Suppressor macrophage treated with lipopolysaccharide for 4 hours (primary cell): ENCODE data around the gene OLFM1.

Experiments used
- DNase-seq: peaks from one replicate; pipeline ENCODE4 v3.0.0-alpha.2; 2020

Gene OLFM1

DNA sequence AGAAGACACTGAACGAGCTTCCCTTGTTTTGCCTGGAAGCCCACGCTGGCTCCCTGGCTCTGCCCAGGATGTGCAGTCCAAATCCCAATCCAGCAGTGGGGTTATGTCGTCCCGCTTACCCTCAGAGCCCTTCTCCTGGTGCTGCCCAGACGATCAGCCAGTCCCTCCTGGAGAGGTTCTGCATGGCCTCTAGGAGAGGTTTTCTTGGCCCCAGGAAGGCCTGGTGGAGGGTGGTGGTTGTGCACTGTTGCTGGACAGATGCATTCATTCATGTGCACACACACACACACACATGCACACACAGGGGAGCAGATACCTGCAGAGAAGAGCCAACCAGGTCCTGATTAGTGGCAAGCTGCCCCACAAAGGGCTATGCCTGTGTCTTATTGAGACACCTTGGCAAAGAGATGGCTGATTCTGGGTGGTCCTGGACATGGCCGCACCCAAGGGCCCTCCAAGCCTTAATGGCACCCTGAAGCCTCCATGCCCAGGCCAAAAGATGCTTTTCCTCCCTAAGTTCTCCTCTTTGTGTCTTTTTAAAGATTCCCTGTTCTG lies 10.5 kb upstream of the OLFM1 start:
- no peak for DNase-seq

DNA sequence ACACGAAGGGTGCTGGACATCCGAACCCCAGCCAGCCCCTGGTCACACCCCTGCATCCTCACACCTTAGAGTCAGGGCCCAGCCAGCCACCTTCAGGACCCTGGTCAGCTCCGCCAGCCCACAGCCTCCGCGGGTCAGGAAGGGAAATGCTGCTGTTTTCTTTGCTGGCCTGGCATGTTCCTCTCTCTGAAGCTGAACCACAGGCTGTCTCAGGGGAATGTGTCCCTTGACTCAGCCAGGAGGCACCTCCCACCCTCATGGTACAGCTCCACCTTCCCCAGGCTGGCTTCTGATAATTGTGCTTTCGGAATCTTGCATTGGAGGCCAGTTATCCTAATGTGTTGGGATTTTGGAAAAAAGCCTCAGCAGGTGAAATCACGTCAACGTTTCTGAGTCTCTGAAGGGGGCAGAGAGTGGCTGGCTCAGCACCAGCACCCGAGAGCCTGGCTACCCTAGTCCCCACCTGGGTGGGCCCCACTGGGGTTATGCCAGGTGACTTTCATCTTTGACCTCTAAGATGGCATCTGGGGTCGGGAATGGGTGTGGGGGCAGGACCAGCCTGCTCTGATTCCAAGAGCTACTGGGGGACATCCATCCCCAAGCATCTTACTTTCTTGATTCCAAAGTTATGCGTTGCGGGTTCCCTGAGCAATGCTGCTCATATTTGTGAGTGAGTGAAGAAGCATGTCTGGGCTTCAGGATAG lies 9.8 kb upstream of the OLFM1 start:
- peak; percentile 13 for DNase-seq

DNA sequence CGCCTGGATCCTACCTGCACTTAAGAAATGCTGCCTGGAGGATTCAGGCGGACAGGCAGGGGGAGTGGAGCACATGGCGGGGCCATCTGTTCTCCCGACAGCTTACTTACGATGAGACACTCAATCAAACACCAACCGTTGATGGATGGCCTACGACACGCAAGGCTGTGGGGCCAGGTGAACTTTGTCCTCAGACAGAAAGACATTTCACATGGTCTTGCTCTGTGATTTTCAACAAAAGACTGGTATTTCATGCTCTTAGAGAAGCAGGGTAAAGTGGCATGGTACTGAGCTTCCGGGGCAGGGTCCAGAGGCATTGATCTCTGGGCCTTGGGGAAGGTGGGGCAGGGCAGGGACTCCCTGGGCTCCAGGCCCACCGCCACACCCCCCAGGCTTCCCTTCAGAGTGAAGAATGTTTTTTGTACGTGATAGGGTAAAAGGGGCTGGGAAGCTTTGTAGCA lies 9.1 kb upstream of the OLFM1 start:
- DNase-seq, result no peak

DNA sequence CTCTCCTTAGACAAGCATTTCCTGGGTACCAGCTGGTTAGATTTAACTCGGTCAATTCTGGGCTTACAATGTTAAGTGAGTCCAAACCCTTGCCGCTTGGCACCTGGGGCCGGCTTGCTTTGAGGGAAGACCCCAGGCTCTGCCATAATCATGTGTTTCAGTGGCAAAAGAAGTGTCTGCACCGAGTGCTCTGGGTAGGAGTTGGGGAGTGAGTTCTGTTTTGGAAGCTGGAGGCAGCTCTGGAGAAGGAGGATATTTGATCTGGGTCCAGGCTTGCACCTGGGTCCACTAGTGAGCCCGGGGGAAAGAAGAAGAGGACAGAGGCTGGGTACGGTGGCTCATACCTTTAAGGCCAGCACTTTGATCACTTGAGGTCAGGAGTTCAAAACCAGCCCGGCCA lies 8.4 kb upstream of the OLFM1 start:
- DNase-seq, result no peak

DNA sequence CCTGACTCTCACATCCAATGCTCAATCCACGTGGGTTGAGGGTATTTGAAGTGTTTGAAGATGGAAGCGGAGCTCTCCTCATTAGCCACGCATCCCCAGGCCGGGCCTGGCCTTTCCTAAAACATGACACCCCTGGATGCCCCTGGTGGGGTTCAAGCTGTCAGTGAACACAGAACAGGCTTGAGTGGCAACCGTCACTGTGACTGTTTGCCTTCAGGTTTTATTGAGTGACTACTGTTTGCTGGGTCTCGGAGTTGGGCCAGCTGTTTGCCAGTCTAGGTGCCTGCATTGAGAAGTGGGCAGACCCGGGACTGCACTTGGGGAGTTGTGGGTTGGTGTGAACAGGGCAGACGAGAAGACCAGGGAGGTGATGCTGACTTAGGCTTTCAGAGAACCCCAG lies 7.8 kb upstream of the OLFM1 start:
- no peak for DNase-seq

DNA sequence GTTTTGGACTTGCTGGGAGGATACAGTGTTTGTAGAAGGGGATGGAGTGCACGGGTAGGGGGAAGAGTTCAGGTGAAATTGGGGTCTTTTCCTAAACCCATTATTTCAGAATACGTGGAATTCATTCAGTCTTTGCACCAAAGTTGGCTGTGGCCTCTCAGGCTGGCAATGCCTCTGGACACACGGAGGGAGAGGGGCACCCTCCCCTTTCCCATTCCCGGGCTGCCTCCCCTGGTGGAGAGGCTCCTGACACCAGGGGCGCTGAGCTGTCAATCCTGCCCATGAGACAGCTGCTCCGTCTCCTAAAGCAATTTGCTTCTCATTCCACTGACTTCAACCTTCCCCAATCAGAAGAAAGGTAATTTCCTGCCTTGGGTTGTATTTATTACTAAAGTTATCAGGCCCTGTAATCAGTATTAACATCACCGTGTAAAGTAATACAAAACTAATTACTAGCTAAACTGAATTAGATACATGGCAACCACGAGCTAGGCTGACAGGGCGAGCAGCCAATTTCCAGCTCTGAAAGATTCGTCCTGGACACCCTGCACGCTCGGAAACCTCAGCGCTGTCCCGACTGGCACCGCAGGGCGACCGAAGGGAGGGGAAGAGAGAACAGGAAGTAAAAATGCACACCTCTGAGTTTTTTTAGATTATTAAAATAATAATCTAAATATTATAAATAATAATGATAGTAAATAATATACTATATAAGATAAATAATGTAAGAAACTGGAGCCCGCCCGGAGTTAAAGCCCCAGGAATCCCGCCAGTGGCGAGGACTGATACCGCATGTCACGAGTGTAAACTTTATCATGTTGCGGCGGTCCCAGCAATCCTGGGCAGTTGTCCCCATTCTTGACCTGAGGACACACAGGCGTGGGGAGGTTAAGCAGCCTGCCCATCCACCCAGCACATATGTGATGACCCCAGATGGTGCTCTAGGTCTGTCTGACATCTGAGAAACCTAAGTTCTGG lies 6.9 kb upstream of the OLFM1 start:
- DNase-seq, result no peak

DNA sequence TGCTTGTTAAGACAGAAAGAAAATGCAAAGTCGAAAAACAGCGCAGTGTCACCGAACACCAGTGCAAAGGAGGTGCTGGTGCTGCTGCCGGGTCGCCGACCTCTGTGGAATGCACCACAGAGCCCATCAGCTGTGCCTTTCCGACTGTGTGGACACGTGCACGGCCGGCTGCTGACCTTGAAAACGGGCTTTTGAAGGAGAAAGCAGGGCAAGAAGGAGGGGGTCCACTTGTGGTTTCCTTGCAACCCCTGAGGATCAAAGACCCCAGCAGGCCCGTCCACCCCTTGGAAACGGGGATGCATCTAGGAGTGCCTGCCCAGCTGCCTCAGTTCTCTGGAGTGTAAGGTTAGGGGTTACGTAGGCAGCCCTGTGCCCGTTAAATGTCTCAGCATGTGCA lies 6.2 kb upstream of the OLFM1 start:
- no peak for DNase-seq

DNA sequence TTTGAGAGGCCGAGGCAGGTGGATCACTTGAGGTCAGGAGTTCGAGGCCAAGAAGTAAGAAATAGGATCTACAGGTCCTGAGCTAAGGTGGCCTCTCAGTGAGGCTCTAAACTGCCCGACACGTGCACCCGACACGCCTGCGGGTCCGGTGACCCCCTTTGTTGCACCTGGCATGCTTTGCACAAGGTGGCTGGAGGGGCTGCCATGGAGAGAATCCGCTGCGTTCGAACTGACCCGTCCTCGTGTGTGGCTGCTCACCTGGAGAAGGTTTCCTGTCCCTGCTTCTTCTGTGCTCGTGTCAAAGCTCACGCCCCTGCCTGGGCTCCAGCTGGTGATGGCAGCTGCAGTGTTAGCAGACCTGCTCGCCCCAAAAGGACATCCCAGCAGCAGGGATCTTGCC lies 5.7 kb upstream of the OLFM1 start:
- no peak for DNase-seq

DNA sequence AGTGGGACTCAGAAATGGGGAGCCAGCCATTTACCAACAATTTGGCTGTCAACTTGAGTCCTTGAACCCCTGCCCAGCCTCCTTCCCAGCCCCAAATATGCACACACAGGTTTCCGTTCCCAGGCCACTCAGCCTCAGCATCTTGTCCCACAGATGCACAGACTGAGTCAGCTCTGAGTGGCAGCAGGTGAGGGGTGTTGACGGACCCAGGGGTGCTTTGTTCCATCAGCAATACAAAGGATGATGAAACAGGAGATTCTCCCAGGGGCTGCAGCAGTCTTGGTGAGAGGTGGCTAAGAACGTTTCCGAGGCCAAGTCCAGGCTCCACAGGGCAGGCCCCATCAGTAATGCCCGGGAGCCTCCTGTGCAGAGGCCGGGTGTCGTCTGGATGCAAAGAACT lies 4.9 kb upstream of the OLFM1 start:
- no peak for DNase-seq

DNA sequence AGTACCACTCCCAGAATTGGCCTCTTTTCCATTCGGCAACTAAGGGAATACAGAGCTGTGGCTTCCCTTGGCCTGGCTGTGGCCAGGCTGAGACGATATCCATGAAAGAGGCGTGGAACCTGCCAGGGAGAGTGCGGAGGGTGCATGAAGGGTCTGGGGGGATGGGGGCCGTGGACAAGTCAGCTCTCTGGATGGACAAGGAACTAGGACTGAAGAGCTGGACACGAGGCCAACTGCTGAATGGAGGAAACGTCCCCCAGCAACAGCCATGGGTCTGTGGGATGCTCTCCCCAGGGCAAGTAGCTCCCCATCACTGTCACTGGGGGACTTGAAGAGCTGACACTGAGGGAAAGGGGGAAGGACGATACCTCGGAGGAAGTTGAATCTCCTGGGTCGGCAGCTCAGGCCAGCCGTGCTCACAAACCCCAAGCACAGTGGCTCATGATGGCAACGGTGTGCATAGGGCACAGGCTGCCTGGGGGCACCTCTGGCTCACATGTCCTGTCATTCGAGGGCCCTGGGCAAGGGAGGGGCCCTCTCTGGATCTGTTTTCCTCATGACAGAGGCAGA lies 4.1 kb upstream of the OLFM1 start:
- no peak for DNase-seq

DNA sequence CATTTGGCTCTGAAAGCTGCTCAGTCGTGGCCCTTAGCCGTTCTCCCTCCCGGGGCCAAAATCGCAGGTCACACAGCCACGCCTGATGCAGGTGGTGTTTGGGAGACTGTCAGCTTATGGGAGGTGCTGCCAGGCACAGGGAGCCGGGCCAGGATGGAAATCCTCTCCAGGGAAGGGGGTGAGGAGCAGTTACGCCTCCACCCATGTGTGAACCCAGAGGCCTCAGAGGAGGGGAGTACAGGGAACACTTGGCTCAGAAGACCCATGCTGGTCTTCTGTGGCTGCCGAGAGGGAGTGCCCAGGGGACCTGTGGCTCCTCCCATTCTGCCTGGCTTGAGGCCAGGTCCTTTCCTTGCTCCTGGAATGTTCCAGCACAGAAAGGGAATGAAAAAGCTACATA lies 3.6 kb upstream of the OLFM1 start:
- DNase-seq, result no peak

DNA sequence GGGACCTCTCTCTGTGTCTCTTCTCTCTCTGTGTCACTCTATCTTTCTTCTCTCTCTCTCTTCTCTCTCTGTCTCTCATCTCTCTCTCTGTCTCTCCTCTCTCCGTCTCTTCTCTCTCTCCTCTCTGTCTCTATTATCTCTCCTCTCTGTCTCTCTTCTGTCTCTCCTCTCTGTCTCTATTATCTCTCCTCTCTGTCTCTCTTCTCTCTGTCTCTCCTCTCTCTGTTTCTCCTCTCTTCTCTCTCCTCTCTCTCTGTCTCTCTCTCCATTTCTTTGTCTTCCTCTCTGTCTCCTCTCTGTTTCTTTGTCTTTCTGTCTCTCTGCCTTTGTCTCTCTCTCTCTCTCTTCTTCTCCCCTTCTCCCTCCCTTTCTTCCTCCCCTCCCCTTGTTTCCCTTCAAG lies 3.2 kb upstream of the OLFM1 start:
- no peak for DNase-seq

DNA sequence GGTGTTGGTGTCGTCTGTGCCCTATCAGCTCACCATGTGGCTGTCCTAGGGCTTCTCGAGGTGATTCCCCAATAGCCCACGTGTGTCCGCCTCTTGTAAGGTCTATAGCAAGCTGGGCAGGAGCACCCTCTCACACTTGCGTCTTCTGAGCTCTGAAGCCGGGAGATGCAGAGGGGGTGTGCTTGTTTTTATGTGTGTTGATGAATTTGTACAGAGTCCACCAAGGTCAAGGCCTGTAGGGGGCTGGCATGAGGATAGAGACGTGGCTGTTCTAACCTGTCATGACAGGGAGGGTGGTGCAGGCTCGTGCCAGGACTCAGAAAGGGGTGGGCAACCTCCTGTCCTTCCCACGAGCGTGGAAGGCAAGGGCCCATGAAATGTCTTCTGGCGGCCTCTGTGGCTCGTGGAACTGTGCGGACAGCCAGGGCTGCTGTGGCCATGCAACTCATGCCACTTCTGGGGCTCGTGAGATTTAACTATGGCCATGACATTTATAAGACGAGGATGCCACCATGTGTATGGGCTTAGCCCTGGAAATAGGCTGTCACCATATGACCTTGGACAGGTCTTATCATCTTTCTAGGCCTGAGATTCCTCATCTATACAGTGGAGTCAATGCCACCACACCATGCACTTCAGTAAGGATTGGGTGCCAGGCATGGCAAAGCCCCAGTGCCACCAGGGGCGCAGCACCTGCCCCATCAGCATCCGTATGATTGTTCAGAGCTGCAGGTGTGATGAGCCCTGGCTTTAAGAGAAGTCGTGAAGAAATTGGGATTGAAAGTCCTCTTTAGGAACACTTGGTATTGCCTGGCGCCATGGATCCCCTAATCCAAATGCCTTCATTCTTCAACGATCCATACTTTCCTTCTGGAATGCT lies 2.3 kb upstream of the OLFM1 start:
- DNase-seq, result no peak

DNA sequence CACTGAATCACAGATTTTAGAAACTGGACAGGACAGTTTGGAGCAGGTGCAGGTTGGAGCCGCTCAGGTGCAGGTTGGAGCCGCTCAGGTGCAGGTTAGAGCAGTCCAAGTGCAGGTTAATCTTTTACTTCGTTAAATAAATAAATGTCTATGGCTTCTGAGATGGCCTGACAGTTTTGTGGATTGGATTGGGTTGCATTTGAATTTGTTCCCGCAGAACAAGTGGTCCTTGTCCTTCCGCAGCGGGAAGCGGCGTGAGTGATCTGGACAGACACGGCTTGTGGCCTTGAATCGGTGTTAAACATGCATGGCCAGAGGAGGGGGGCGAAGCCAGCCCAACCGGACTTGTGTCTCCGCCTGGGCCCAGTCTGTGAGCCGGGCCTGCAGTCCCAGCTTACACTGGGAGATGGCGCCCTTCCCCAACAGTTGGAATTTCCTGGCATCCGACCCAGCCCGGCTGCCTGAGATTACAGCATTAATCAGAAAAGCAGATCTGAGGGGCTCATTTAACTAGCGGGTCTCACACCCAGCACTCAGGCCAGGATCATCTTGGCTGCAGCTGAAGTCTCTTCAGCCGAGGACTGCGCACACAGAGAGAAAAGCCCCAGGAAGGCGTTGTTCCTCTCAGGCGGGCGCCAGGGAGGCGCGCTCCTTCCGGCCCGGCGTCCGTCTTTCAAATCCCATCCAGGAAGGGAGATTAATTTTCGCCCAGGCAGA lies 1.5 kb upstream of the OLFM1 start:
- peak; percentile 75 for DNase-seq

DNA sequence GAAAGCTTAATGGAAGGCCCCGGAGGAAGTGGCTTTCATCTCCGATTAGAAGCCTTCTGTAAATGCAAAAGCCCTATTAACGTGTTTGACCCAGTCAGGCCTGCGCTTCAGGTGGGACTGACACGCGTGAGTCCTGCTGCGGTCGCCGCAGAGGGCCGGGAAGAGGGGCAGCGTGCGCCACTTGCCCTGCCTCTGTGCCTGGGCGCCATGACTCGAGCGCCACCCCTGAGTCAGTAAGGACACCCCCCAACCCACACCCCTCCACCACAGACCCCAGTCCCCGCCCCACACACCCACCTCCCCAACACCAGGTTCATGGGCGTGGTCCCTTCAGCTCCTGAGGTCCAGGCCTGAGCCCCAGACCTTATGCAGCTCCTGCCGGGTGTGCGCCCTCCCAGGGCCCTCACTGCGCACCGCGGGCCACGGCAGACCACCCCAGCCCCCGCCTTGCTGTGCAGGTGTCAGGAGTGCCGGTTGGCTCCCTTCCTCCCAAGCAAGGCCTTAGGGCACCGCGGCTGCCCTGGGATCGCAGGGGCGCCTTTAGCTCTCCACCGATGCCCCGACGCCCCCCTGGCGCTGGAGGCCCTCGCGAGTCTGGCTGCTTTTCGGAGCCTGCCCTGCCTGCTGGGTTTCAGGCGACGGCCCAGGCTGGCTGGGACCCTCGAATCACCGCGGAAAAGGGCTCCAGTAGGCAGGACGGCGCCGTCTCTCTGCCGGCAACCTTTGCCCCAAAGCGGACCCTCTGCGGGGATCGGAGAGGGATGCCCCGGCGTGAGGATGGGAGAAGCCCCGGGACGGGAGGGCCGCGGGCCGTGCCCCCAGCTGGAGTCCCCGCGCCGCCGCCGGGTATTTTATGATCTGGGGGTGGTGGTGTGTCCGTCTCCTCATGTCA lies 625 bp upstream of the OLFM1 start:
- no peak for DNase-seq

DNA sequence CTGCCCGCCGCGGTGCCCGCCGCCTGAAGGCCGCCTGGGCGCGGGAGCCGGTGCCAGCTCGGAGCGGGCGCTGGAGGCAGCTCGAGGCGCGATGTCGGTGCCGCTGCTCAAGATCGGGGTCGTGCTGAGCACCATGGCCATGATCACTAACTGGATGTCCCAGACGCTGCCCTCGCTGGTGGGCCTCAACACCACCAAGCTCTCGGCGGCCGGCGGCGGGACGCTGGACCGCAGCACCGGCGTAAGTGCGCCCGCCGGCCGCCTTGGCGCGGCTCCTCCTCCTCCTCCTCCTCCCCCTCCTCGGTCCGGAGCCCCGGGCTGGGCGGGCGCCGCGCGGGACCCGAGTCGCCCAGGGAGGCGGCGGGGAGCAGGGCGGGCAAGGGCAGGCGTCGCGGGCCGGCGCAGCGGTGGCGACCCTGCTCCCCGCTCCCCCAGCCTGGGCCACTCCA lies 455 bp downstream of the OLFM1 start:
- DNase-seq, result no peak

DNA sequence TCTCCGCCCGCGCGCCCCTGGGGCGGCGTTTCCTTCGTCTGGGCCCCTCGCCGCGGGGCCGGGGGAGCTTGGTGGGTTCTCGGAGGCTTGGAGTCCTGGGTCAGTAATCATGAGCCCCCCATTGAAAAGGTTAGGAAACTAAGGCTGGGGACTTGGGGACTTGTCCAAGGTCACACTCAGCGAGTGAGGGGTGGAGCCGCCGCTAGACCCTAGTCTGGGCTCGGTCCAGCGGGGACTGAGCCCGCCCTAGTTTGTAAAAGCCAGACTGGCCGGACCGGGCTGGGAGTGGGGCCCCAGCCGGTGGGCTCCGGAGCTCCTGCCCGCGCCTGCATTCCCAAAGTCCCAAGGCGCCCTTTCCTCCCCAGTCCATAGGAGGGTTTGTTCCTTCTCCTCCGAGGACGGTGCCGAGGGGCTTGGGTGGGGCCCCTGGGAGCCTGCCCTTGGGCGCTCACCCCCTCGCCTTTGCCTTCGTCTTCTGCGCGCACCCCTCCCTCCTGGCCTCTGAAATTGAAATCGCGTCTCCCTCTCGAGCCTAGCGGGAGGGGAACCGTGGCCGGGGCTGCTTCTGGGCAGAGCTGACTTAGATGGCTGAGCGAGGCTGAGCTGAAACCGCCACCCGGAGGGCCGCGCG lies 995 bp downstream of the OLFM1 start:
- DNase-seq, result no peak

DNA sequence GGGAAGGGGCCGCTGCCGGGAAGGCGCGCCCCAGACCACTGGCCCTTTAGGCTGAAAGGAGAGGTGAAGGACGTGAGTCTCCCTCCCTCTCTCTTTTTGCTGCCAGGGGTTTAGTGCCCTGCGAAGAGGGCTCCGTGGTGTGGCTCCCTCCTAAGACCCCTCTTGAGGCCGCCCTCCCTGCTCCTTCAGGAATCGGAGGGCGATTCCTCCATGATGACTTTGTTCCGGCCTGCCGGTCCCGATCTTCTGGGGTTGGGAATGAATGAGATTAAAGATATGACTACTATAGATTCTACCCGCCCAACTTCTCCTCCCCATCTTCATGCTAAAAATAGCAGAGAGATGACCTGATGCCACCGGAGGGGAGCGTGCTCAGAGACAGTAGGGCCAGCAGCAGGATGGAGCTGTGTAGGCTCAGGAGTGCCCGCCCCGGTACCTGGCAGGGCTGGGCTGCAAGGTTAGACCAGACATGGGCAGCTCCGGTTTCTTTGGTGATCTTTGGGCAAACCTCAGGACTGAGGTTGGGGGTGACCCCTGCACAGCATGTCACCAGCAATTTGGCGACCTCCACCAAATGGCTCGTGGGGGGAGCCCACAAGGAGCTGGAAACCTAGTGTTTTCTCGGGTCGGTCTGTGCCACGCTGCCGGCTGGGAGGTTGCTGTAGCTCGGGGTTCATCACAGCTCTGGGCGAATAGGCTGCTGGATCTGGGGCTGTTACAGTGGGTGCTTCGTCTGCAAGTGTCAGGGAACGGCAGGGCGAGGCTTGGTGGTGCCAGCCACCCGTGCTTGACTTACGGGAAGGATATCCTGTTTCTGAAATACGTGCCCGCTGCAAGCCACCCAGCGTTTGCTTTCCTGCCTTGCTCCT lies 1.7 kb downstream of the OLFM1 start:
- no peak for DNase-seq

DNA sequence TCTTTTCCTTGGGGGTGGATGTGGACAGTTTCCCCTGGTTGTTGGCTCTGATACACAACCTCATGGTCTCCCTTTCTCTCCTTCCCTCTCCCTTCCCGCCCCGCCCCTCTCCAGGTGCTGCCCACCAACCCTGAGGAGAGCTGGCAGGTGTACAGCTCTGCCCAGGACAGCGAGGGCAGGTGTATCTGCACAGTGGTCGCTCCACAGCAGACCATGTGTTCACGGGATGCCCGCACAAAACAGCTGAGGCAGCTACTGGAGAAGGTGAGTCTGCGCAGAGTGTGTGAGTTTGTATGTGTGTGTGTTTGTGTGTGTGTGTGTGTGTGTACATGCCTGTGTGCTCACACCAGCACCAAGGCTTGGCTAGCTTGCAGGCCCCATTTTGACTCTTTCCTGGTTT lies 2.6 kb downstream of the OLFM1 start:
- no peak for DNase-seq
